Measurements from ENCODE around the gene TECR.

GRCh38 chr19:14528419-14529253 lies 758 bp upstream of the TECR start:
- TF ChIP-seq CTCF (IDR thresholded peaks at IDR 0.05), result no peak
- no peak for TF ChIP-seq POLR2A (IDR thresholded peaks at IDR 0.05)
- no peak for TF ChIP-seq EP300 (IDR thresholded peaks at IDR 0.05)
- TF ChIP-seq POLR2AphosphoS5 (IDR thresholded peaks at IDR 0.05), result no peak

Data from suprapubic skin (tissue), 4 donors.